ENCODE measurements around the gene HOTAIR.

Gene HOTAIR

DNA sequence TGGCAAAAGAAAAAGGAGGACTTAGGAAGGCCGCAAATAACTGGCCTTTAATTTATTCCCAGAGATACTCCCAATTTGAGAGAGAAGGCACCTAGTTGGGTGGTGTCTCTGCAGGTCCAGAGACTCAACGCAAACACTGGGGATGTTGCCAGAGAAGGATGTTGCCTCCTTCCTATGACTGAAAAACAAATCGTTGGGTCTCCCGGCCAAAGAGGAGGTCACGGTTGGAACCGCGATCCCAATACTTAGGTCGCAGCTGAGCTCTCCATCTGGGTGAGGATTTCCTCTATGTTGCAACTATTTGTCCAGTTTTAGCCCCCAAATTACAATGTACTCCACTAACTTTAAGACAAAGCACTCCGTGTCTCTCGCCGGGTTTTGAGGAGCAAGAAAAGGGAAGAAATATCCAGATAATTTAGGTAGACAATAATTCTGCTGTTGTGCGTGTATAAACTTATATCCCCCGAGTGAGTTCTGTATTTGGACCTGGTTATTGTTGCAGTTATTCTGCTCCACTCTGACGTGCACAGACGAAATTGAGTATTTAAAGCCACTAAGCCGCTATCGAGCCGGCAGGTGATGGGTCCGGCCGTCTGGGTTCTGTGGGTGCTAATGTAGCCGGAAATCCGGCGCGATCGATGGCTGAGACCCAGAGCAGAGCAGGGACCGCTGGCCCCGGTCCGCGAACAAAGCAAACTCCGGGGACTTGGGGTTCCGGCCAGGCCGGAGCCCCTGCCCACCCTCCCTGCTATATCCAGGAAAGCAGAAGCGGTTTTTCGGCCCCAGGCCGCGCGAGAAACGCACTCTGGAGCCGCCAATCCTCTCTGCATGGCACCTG, 14.3 kb downstream of the HOTAIR start:
- ATAC-seq (no peak), DNase-seq (no peak)

DNA sequence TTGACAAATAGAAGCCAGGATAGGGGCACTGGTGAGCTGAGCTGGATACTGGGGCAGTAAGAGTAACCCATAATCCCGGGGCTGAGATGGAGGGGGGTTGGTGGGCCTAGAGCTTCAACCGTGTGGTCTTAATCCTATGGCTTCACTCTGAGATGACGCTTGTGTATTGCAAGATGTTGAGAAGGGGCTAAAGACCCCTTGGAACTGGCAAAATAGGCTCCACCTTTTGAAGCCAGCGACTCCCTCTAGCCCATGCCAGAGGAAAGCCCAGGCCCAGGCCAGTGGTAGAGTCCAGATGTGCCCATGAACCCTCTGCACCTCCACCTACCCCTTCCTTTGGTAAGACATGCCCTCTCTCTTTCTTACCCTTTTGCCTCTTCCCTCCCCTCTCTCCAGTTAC, 15.4 kb downstream of the HOTAIR start:
- ATAC-seq (no peak), DNase-seq (no peak)

DNA sequence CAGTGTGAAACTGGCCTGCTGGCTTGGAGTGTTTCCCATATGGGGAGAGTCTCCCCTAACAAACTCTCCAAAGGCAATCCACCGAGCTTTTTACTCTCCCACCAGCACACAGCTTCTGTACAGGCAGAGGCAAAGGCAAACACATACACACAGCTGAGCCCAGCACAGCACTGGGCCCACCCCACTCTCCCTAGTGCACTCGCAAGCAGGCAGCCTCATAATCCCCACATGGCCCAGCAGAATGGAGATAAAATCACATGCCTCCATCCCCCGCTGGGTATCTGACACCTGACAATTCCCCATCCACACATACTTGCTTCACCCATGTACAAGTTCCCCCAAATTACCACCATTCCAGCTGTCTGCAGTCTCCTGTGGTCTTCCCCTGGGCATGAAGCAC, 16.6 kb downstream of the HOTAIR start:
- ATAC-seq = no peak
- DNase-seq = no peak

DNA sequence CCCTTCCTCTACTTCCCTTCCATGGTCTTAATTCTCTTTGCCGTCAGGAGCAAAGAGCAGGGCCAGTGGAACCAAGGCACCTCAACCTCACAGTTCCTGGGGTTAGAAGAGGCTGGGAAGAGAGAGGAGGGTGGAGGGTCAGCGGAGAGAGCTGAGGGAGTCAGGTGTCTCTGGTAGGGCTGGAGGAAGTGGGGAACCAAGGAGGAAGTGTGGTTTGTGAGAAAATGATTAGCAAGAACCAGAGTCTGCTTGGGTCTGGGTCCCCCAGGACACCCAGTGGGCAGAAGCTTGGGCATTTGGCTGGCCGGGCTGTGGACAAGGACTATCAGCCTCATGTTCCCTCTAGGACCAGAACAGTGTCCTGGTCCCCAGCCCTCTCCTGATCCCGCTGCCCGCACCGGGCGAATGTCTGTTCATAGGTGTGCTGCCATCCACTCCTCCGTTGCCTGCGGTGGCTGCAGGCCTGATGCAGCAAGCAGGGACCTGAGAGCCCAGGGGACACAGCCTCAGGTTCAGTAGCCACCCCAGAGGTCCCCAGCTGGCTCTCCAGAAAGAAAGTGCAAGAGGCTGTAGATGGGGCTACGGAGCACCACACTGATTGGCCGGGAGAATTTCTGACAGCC, 17.7 kb downstream of the HOTAIR start:
- ATAC-seq = no peak
- no peak for DNase-seq

GRCh38 chr12:53956251-53956887, 18.4 kb downstream of the HOTAIR start:
- no peak for DNase-seq
- ATAC-seq = no peak

DNA sequence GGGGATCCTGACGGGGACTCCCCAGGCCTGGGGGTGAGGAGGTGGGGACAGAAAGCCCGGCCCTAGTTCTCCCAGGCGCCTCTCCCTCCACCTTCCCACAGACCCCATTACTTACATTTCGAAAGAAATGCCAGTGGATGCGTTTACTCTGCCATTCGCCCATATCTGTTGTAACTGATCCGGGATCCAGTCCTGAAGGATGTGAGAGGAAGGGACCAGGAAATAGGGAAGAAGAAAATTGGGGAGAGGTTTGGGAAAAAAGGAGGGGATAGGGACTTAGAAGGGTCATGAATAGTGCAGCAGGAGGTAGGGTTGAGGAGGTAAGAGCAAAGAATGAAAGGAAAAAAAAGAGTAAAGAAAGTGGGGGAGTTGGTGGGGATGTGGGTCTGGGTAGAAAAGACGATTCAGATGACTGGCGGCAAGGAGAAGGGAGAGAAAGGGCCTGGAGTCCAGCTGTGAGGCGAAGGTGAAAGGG, 18.9 kb downstream of the HOTAIR start:
- DNase-seq (no peak), ATAC-seq (no peak)

DNA sequence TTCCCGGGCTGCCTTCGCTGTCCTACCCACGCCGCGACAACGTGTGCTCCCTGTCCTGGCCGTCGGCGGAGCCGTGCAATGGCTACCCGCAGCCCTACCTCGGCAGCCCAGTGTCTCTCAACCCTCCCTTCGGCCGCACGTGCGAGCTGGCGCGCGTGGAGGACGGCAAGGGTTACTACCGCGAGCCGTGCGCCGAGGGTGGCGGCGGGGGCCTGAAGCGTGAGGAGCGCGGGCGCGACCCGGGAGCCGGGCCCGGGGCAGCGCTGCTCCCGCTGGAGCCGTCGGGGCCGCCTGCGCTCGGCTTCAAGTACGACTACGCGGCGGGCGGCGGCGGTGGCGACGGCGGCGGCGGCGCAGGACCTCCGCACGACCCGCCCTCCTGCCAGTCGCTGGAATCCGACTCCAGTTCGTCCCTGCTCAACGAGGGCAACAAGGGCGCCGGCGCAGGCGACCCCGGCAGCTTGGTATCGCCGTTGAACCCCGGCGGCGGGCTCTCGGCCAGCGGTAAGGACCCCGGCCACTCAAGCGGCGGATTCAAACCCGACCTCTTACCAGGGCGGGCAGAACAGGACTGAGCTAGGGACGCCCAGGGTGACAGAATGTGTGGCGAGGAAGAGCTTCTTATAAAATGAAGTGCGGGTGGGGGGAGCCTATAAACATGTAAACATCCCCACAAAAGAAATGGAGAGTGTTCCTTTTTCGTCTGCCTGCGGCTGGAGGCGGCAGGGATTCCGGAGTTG, 19.5 kb downstream of the HOTAIR start:
- DNase-seq (no peak), ATAC-seq (no peak)

DNA sequence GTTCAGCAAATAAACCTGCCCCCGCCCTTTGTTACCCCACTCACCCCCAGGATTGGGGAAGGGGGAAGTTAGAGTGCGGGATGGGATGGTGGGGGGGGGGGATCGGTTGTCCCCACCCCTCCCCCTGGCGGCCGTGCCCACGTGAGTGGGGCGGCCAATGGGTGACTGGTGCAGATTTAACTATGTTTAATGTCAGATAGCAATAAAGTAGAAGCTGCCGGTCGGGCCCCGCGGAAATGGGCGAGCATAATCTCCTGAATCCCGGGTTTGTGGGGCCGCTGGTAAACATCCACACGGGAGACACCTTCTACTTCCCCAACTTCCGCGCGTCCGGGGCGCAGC, 20.1 kb downstream of the HOTAIR start, which contains the start of gene HOXC12:
TSS of gene HOXC12 (plus strand) at position 210 of the 342 bp plus-strand sequence. CDS start at position 237, 27 bp downstream.
- DNase-seq (no peak), ATAC-seq (no peak)

DNA sequence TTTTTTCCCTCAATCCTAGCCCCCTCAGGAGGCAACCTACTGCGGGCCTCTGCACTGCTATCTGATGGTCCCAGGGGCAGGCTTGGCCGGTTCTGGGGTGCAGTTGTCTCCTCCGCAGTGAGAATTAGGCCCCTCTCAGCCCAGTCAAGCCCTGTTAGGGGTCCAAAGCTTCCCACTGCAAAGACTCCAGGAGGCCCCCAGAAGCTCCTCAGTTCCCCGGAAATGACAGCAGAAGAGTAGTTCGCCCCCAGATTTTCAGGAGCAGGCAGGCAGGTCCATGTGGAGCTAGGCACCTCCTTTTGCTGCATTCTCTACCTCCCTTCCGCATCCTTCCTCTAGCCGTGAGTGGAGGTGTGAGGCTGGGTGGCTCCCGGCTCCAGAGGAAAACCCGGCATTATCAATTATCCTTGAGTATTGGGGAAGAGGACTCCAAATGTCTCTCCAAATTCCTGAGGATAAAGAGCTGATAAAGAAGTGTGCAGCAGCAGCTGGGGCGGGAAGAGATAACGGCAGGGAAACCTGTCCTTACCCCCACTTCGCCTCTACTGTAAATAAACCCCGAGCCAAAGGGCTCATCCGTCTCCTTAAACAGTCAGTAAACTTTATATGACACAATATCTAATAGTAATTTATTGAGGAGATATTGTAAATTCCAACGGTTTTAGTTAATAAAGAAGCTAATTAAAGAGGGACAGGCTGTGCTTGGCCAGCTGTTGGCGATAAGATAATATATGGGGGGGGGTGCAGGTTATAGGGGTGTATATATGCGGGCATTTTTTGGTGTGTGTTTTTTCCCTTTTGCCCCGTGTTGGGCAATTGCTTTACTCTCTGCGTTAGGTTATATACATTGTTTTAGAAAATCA, 20.7 kb downstream of the HOTAIR start:
- DNase-seq = no peak
- no peak for ATAC-seq

- ATAC-seq (no peak), DNase-seq (no peak)
Measured at GRCh38 chr12:53952871-53953734, 21.7 kb downstream of the HOTAIR start.

GRCh38 chr12:53952335-53952694, 22.4 kb downstream of the HOTAIR start:
- ATAC-seq (no peak), DNase-seq (no peak)

DNA sequence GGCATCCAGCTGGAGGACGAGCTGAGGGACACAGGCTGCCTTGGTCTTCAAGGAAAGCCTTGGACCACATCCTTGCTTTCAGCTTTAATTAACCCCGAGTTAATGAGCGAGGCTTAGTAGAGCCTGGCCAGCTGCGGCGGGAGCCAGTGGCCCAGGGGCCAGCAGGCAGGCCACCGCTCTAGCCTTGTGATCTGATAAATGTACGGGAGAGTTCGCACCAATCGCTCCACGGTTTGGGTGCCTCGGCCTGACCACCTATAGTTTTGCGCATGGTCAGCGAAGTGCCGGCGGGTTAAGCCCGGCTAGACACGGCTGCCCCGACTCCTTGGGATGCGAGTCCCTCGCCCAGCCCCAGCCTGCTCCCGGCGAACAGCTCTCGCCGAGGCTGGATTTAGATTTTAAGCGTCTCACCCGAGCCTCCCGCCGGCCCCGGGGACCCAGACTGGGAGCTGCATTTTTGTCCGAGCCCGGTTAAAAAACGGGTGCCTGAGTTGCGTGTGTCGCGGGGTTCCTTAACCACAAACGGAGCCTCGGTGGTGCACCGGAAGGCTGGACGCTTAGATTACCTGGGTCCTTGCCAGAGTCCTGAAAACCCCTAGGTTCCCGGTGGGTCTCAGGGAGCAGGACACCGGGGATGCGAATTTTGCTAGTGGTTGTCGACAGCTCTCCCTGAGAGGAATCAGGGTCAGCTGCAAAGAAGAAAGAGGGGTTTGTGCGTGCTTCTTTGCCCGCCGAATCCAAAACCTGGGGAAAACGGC, 23.0 kb downstream of the HOTAIR start:
- no peak for ATAC-seq
- DNase-seq = no peak

DNA sequence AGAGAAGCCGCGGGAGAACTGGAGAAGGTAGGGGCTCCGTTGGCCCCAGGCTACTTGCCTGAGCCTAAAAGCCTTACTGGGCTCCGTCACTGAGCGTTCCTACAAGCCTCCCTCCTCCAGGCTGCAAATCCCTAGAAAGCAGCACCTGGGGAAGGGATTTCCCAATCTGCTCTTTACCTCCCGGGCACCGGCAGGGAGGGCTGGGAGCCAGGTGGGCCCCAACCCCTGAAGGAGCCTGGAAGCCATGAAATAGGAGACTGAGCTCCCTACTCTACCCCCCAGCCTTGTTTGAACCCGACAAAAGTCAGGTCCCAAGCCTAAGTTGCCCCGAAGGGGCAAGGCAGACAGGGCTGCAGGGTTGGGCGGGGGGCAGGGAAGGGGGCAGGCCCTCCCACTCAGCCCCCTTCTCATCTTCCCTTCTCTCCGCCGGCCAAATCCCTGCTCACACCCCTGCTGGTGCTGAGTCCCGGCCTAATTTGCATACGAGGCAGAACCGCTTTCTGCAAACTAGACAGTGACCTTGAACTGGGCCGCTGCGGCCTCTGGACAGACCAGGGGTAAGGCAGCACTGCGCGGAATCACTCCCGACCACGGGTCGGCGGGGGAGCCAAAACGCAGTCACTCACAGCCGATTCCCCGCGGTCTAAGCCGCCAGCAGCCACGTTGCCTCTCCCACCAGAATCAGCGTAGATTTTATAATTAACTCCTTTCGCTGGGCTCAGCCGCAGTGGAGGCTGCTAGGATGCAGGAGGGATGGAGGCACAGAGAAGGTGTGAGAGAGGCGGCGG, 23.8 kb downstream of the HOTAIR start:
- DNase-seq (no peak), ATAC-seq (no peak)

- ATAC-seq (no peak), DNase-seq (no peak)
Measured at GRCh38 chr12:53950437-53950773, 24.3 kb downstream of the HOTAIR start.

DNA sequence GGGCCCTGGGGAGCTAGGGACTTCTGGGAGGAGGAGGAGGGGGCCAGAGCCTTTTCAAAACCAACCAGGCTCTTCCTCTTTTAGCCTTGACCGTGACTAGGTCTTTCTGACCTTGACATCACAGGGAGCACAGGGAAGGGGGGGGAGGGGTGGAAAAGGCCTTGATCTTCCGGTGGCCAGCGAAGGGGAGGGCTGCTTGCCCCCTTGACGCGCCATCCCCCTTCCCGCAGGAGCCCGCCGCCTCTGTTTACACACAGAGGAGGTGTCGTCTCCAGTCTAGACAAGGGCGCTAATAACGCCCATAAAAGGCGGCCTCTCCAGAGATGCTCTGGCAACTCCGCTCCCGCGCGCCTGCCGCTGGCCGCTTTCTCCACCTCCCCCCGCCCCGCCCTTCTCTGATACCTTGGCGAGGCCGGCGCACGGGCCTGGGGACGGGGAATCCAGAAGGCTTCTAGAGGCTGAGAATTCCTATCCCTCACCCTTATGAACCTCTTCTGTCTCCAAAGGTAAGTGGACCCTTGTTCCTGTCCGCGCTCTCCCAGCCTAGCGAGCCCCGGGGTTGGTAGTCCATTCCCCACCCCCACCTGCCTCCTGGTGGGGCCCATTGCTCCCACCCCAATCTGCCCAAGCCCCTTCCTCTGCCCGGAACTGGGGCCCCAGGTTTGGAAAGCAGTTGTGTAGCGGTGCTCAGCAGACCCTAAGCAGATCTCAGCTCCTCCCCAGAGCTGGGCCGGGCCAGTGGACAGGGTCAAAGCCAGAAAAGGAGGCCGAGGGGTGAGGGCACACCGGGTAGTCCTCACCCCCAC, 24.9 kb downstream of the HOTAIR start:
- no peak for DNase-seq
- ATAC-seq = no peak

DNA sequence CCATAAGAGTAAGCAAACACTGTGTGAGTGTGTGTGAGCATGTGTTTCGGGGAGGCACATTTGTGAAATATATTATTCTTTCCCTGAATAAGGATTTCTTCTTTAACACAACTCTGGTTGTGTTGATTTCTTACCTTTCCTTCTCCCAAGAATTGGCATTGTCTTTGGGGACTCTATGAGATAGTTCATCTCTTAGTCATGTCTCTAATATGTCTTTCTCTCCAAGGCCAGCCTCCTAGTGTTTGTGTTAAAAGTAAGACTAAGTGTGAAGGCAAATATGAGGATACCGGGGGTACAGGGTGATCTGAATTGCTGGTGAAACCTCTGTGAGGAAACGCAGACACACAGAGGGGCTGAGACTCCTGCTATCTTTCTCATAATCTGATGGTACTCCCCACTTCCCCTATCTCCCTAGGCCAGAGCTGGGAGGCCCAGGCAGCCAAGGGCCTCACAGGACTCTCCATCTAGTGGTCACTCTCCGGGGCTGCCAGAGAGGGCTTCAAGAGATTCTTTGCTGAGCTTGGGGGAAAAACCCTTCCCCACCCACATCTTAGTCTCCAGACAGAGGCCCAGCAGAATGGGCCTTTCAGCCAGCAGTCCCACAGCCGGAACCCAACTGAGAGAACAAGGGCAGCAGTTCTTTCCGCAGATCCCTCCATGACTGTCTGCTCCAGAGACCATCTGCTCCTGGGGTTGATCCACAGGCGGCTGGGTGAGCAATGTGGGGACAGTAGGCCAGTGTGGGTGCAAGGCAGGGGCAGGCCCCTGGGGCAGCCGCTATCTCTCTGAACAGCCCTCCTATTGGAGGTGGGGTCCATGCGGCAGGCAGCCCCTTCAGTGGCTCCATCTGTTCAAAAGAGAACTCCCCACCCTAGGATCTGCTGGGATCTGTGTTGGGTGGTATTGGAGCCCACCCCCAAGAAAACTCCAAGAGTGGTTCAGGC, 25.8 kb downstream of the HOTAIR start:
- ATAC-seq (no peak), DNase-seq (no peak)

DNA sequence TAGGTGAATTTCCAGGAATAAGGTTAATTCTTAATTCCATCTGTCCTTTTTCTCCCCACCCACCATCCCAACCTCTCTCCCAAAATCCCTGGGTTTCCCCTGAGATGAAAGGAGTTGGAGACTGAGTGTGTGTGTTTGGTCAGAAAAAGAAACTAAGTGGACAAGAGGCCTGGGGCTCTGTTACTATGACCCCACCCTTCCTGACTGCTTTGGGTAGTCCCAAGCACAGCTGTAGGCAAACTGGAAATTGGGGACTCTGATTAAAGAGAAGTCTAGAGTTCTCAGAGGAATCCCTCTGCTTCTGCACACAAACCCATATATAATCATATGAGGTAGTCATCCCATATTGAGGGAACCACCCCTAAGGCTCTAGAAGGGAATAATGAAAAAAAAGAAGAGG, 27.0 kb downstream of the HOTAIR start:
- DNase-seq (no peak), ATAC-seq (no peak)

All from stimulated activated naive CD8-positive, alpha-beta T cell treated with anti-CD3 and anti-CD28 coated beads, Interleukin-15, Interleukin-2, amounts not matched to agents 100 U/mL and 50 U/mL, for 24 hours (primary cell).